Jurkat, Clone E6-1 (cell line): ENCODE data around the gene MEX3C. TPM values are rescaled to one million over a fixed set of nuclear protein-coding genes. Genes with fewer than 3 reads are reported as not detected.

Source experiments
- DNase-seq: peaks from one replicate; pipeline ENCODE4 v3.0.0-alpha.2; 2011; ENCODE audit warnings: low read depth, low spot score
- H3K4me3 ChIP-seq: 2 replicates; pipeline ENCODE4 v1.5.1; 2011; ENCODE audit warnings: mild to moderate bottlenecking, low read length, control low read depth, moderate library complexity
- polyA plus RNA-seq: library from polyadenylated mRNA; unstranded; fragments of >200 nt; gene quantifications from one replicate; pipeline ENCODE4 v1.2.1, GENCODE V29; 2012; ENCODE audit warnings: missing spikeins; ENCODE audit not compliant: insufficient read length, insufficient read depth

MEX3C gene
- polyA plus RNA-seq, result 38.5 TPM

- H3K4me3 ChIP-seq, result peak within 1 kb of the TSS; percentile 77
- DNase-seq, result peak; percentile 97
Observed at GRCh38 chr18:51197661-51198424, at the start of gene MEX3C. MEX3C (minus strand) TSS chr18:51197681; CDS start chr18:51197320, 361 bp downstream.

DNA sequence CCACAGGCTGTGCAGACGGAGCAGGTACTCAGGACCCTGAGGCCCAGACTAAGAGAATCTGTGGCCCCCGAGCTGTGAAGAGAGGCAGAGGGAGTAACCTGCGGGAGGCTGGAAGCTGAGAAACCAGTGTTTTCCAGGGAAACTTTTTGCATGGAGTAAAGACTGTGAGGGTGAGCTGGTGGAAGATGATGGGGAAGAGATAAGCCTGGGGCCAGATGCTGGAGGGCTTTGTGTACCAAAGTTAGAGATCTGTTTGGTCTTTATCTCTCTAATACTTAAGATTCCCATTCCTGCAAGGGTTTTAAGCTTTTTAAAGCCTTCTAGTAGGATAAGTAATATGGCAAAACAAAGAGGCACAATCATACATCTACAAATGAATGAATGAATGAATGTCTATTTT, 43.7 kb upstream of the MEX3C start:
- H3K4me3 ChIP-seq, result no peak overlapping the region
- DNase-seq, result no peak

DNA sequence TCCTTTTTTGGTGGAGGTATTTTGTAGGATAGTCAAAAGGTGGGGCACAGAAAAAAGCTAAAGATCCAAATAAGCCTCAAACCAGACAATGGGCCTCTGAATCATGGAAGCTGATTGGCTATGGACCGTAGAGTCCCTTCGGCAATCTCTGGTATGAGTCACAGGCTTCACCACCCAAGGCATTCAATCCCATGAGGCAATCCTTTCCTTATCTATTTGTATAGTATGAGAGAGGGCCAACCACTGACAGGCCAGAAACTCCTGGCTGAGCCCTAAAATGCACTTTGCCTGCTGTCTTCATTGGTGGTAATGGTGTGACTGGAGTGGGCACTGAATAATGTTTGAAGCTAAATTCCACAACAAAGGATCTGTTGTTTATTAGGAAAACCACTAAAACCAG, 38.7 kb upstream of the MEX3C start:
- no peak overlapping the region for H3K4me3 ChIP-seq
- no peak for DNase-seq

DNA sequence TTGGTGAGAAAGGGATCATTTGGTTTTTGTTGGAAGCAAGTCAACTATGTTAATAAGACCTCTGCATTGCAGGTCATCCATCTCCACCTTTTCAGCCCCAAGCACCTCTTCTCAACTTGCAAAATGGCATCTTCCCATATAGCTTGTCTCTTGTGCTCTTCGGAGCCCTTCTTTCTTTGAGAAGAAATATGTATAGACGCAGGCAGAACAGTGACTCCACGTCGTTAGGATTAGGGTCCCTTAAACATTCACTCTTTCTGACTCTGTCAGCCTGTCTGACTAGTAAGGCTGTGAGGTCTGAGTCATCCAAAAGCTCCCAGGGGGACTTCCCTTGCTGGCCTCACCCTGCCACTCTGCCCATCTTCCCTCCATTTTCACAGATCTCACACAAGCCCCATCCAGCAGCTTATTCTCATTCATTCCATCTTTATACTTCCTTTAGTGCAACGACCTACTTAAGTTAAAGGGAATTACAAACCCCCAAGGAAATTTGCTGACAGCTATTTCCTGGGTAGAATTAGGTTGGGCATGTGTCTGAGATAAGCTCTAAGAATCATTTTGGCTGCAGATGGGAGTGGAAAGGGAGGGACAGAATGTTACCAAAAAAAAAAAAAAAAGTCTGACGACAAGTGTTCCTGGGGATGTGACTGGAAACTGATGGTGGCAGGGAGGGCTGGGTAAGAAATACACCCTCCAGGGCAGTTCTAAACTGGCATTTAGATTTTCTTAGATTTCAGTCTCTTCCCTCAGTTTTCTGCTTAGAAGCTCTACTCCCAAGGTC, 37.7 kb upstream of the MEX3C start:
- H3K4me3 ChIP-seq, result no peak overlapping the region
- no peak for DNase-seq

GRCh38 chr18:51234117-51235008, 36.9 kb upstream of the MEX3C start:
- DNase-seq, result no peak
- H3K4me3 ChIP-seq, result no peak overlapping the region

- no peak overlapping the region for H3K4me3 ChIP-seq
- DNase-seq, result no peak
Observed at GRCh38 chr18:51229328-51229727, 31.8 kb upstream of the MEX3C start.

- DNase-seq, result no peak
- H3K4me3 ChIP-seq, result no peak overlapping the region
Observed at GRCh38 chr18:51227660-51228059, 30.2 kb upstream of the MEX3C start.

- H3K4me3 ChIP-seq, result no peak overlapping the region
- DNase-seq, result no peak
Observed at GRCh38 chr18:51226587-51227350, 29.3 kb upstream of the MEX3C start.

- no peak for DNase-seq
- no peak overlapping the region for H3K4me3 ChIP-seq
Observed at GRCh38 chr18:51226068-51226467, 28.6 kb upstream of the MEX3C start.

- no peak overlapping the region for H3K4me3 ChIP-seq
- no peak for DNase-seq
Observed at GRCh38 chr18:51212606-51213005, 15.1 kb upstream of the MEX3C start.

GRCh38 chr18:51211552-51211951, 14.1 kb upstream of the MEX3C start:
- H3K4me3 ChIP-seq, result no peak overlapping the region
- peak; percentile 58 for DNase-seq

DNA sequence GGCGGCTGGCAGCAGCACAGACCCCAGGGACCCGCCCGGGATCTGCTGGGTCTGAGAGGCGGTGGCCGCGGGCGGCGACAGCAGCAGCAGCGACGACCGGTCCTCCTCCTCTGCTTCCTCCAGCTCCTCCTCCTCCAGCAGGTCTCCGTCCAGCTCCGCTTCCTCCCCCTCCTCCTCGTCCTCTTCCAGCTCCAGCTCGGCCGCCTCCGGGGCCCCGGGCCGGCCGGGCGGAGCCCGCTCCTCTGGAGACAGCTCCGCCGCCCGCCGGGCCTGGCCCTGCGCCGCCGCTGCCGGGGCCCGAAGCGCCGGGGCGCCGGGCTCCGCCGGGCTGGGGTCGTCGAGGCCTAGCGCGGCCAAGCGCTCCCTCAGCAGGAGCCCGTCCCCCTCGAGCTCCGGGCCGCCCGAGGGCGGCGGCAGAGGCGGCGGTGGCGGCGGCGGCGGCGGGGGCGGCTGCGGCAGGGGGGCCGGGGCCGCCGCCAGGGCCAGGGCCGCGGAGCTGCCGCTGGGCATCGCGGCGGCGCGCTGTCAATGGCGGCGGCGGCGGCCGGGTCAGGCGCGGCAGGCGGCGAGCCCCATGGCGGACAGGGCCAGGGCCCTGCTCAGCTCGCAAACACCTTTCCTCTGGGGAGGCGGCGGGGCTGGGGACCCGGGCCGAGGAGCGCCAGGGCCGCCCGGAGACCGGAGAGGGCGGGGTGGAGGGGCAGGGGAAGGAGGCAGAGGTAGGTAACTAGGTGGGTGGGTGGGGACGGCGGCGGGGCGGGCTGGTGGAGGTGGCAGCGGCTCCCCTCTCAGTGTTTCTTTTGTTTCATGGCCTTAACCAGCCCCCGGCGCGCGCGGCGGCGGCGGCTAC, 445 bp downstream of the MEX3C start:
- DNase-seq, result no peak
- peak overlapping the region; percentile 77 for H3K4me3 ChIP-seq

- peak overlapping the region; percentile 77 for H3K4me3 ChIP-seq
- DNase-seq, result no peak
Observed at GRCh38 chr18:51196118-51196810, 1.2 kb downstream of the MEX3C start.

- H3K4me3 ChIP-seq, result peak overlapping the region; percentile 77
- peak; percentile 78 for DNase-seq
Observed at GRCh38 chr18:51195451-51196117, 1.9 kb downstream of the MEX3C start.

DNA sequence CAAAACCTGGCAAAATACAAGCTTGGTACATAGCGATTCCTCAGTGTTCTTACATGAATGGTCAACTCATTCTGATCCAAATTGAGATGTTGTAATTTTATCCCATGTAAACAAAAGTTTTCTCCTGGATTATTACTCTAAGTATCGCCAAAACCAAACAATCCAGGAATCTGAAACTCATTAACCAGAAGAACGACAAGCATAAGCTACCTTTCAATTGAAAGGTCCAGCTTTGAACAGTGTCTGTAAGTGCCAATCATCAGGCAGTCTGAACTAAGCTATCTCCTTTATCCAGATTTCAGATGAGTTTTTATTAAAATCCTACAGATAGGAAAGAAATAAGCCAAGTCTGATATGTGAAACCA, 2.4 kb downstream of the MEX3C start:
- DNase-seq, result no peak
- H3K4me3 ChIP-seq, result peak overlapping the region; percentile 77

- H3K4me3 ChIP-seq, result peak overlapping the region; percentile 77
- DNase-seq, result no peak
Observed at GRCh38 chr18:51194604-51195003, 2.9 kb downstream of the MEX3C start.
